Right cardiac atrium (tissue), 5 donors: ENCODE data around the gene FCHO1. TPM values are rescaled to one million over a fixed set of nuclear protein-coding genes. Genes with fewer than 3 reads are reported as not detected.
"Not testable (repeated sequence)": the region's sequence is repeated elsewhere in the genome, so short reads cannot be mapped to it uniquely, and the experiment has no call there.

Source experiments
- ATAC-seq, 2 donors: fragments of 200-7000 bp; cut with Tn5 transposase; one replicate each; pipeline versions ENCODE4 v1.8.0 to v1.9.1; 2020; ENCODE audit warnings: moderate library complexity in 2 of 2, mild to moderate bottlenecking in 1 of 2
- DNase-seq, 3 donors: peaks; one replicate each; pipeline ENCODE4 v3.0.0-alpha.2; 2020
- H3K27ac ChIP-seq: one replicate; pipeline ENCODE4 v1.5.1; 2013; ENCODE audit warnings: mild to moderate bottlenecking, low read length, control low read depth, moderate library complexity
- H3K27me3 ChIP-seq: one replicate; pipeline ENCODE4 v1.6.1; 2013; ENCODE audit not compliant: control insufficient read depth, insufficient read depth
- H3K4me1 ChIP-seq: one replicate; pipeline ENCODE4 v1.6.1; 2013; ENCODE audit warnings: low read length; ENCODE audit not compliant: control insufficient read depth, insufficient read depth
- H3K4me3 ChIP-seq: one replicate; pipeline ENCODE4 v1.5.1; 2013; ENCODE audit warnings: low read length, control low read depth
- H3K9me3 ChIP-seq: one replicate; pipeline ENCODE4 v1.6.1; 2013; ENCODE audit warnings: low read length; ENCODE audit not compliant: control insufficient read depth
- WGBS: extraction: QIAGEN DNeasy Blood & Tissue Kit; methylation state at CpG from one replicate; pipeline ENCODE4 v1.1.7; 2013; 5-methylcytosine and 5-hydroxymethylcytosine counted together
- intact Hi-C, 4 donors: fragments of 100-400 bp; cut with DNase I; formaldehyde crosslinking; loops; one replicate each; pipeline versions ENCODE4 v1.11.0 to v1.14.0; 2022 to 2023
- polyA plus RNA-seq: library from polyadenylated mRNA; stranded (reverse); fragments of 200-250 nt; gene quantifications from one replicate; pipeline ENCODE4 v1.2.3, GENCODE V29; 2013
- total RNA-seq, 4 donors: library from RNA; stranded (reverse); fragmentation: NEBNext Ultra II Directional; extraction: Animal tissue kit (Norgen Biotek cat#: 25700); gene quantifications; one replicate each; pipeline ENCODE4 v1.2.1, GENCODE V29; 2021
- donor health status: healthy with polysubstance abuse.
- donor health status: DM: no; HTN: yes; CAD: no.
- donor health status: DM: no; HTN: no; CAD: no.
- donor health status: DM: no; HTN: yes; CAD: no; lungs with severe emphysema.
- donor health status: DM: yes; HTN: yes; CAD: no.

FCHO1 gene
- total and polyA plus RNA-seq, 5 donors, result 0.57 to 1.6 (median 1.3) TPM

GRCh38 chr19:17796838-17797423 is 45.7 kb downstream of the FCHO1 start:
- intact Hi-C loops, result no loop called here
- Histone ChIP-seq H3K9me3 (no peaks in the 10 kb centered on the region), H3K27me3 (no peaks in the 10 kb centered on the region), H3K4me3 (no peak overlapping the region), H3K27ac (no peak overlapping the region), H3K4me1 (no peaks in the 10 kb centered on the region)
- DNase-seq, result no peak
- no peak for ATAC-seq
- WGBS, result 51% methylated on average over 1 of the region's 1 CpG

- Histone ChIP-seq H3K27me3 (no peaks in the 10 kb centered on the region), H3K4me3 (no peak overlapping the region), H3K27ac (no peak overlapping the region), H3K9me3 (no peaks in the 10 kb centered on the region), H3K4me1 (no peaks in the 10 kb centered on the region)
- DNase-seq (no peak), ATAC-seq (no peak)
- 65% methylated on average over 11 of the region's 11 CpGs for WGBS
- intact Hi-C loops, result no loop called here
Measured at GRCh38 chr19:17797424-17798201, 46.3 kb downstream of the FCHO1 start.

GRCh38 chr19:17798599-17798998 is 47.3 kb downstream of the FCHO1 start:
- ATAC-seq, H3K4me3 ChIP-seq, H3K27ac ChIP-seq, H3K27me3 ChIP-seq, H3K9me3 ChIP-seq, intact Hi-C loops, H3K4me1 ChIP-seq, DNase-seq: not testable (repeated sequence)
- WGBS, result 77% methylated on average over 3 of the region's 3 CpGs

- 63% methylated on average over 12 of the region's 12 CpGs for WGBS
- H3K27ac ChIP-seq, result no peak overlapping the region
- H3K4me3 ChIP-seq, result no peak overlapping the region
- intact Hi-C loops, result no loop called here
- H3K4me1 ChIP-seq, result no peaks in the 10 kb centered on the region
- ATAC-seq (no peak), DNase-seq (no peak)
- no peaks in the 10 kb centered on the region for H3K9me3 ChIP-seq
- H3K27me3 ChIP-seq, result no peaks in the 10 kb centered on the region
Measured at GRCh38 chr19:17802137-17802858, 51.0 kb downstream of the FCHO1 start.

GRCh38 chr19:17803264-17803896 is 52.1 kb downstream of the FCHO1 start:
- H3K4me3 ChIP-seq, result no peak overlapping the region
- intact Hi-C loops, result no loop called here
- WGBS, result 66% methylated on average over 14 of the region's 14 CpGs
- no peaks in the 10 kb centered on the region for H3K9me3 ChIP-seq
- H3K4me1 ChIP-seq, result no peaks in the 10 kb centered on the region
- H3K27ac ChIP-seq, result no peak overlapping the region
- H3K27me3 ChIP-seq, result no peaks in the 10 kb centered on the region
- ATAC-seq (peak; percentile 29 to 32), DNase-seq (peak; percentile 29 to 67 (median 58))

GRCh38 chr19:17805427-17805826 is 54.1 kb downstream of the FCHO1 start:
- DNase-seq (no peak), ATAC-seq (no peak)
- Histone ChIP-seq H3K27me3 (no peaks in the 10 kb centered on the region), H3K27ac (no peak overlapping the region), H3K4me3 (no peak overlapping the region), H3K9me3 (no peaks in the 10 kb centered on the region), H3K4me1 (no peaks in the 10 kb centered on the region)
- WGBS, result 86% methylated on average over 4 of the region's 4 CpGs
- intact Hi-C loops, result no loop called here

GRCh38 chr19:17806945-17807344 is 55.7 kb downstream of the FCHO1 start:
- ATAC-seq, result no peak
- no peak overlapping the region for H3K27ac ChIP-seq
- intact Hi-C loops, result no loop called here
- no peak for DNase-seq
- no peaks in the 10 kb centered on the region for H3K9me3 ChIP-seq
- WGBS, result 68% methylated on average over 3 of the region's 3 CpGs
- no peak overlapping the region for H3K4me3 ChIP-seq
- H3K27me3 ChIP-seq, result no peaks in the 10 kb centered on the region
- no peaks in the 10 kb centered on the region for H3K4me1 ChIP-seq

GRCh38 chr19:17807731-17808316 is 56.5 kb downstream of the FCHO1 start:
- 46% methylated on average over 38 of the region's 38 CpGs for WGBS

GRCh38 chr19:17811103-17811502 is 59.8 kb downstream of the FCHO1 start:
- Histone ChIP-seq H3K27ac (no peak overlapping the region), H3K4me3 (no peak overlapping the region), H3K4me1 (no peaks in the 10 kb centered on the region), H3K27me3 (no peaks in the 10 kb centered on the region), H3K9me3 (no peaks in the 10 kb centered on the region)
- DNase-seq, result no peak
- intact Hi-C loops, result no loop called here
- no peak for ATAC-seq
- WGBS, result 94% methylated on average over 2 of the region's 2 CpGs

More at GRCh38 chr19:17807731-17808316, 56.5 kb downstream of the FCHO1 start:
- no peak overlapping the region for H3K4me3 ChIP-seq
- DNase-seq, result no peak
- ATAC-seq, result no peak
- intact Hi-C loops, result no loop called here
- H3K27me3 ChIP-seq, result no peaks in the 10 kb centered on the region
- no peaks in the 10 kb centered on the region for H3K4me1 ChIP-seq
- no peak overlapping the region for H3K27ac ChIP-seq
- no peaks in the 10 kb centered on the region for H3K9me3 ChIP-seq

GRCh38 chr19:17811681-17812080 is 60.4 kb downstream of the FCHO1 start:
- no peak overlapping the region for H3K27ac ChIP-seq
- H3K9me3 ChIP-seq, result no peaks in the 10 kb centered on the region
- intact Hi-C loops, result no loop called here
- DNase-seq (no peak), ATAC-seq (no peak)
- no peaks in the 10 kb centered on the region for H3K27me3 ChIP-seq
- no peaks in the 10 kb centered on the region for H3K4me1 ChIP-seq
- WGBS, result 87% methylated on average over 20 of the region's 20 CpGs
- H3K4me3 ChIP-seq, result no peak overlapping the region
